HG03025 (cell line): ENCODE data around the gene MMP23B.
A peak's percentile ranks its signal among the peaks of the same experiment; 100 is the strongest.
"Not testable (repeated sequence)": the region's sequence is repeated elsewhere in the genome, so short reads cannot be mapped to it uniquely, and the experiment has no call there.

Source experiments
- ATAC-seq: cut with Tn5 transposase; IDR thresholded peaks from one replicate; pipeline ENCODE4 v1.9.1; 2021; ENCODE audit warnings: mild to moderate bottlenecking, moderate library complexity; ENCODE audit not compliant: unreplicated experiment, low FRiP score

MMP23B gene

GRCh38 chr1:1664318-1664717, 32.3 kb downstream of the MMP23B start:
- ATAC-seq = not testable (repeated sequence)

GRCh38 chr1:1664941-1665814, 33.2 kb downstream of the MMP23B start:
- no peak for ATAC-seq

- no peak for ATAC-seq
Observed at GRCh38 chr1:1665815-1666251, 33.9 kb downstream of the MMP23B start.

GRCh38 chr1:1666526-1666925, 34.6 kb downstream of the MMP23B start:
- no peak for ATAC-seq

DNA sequence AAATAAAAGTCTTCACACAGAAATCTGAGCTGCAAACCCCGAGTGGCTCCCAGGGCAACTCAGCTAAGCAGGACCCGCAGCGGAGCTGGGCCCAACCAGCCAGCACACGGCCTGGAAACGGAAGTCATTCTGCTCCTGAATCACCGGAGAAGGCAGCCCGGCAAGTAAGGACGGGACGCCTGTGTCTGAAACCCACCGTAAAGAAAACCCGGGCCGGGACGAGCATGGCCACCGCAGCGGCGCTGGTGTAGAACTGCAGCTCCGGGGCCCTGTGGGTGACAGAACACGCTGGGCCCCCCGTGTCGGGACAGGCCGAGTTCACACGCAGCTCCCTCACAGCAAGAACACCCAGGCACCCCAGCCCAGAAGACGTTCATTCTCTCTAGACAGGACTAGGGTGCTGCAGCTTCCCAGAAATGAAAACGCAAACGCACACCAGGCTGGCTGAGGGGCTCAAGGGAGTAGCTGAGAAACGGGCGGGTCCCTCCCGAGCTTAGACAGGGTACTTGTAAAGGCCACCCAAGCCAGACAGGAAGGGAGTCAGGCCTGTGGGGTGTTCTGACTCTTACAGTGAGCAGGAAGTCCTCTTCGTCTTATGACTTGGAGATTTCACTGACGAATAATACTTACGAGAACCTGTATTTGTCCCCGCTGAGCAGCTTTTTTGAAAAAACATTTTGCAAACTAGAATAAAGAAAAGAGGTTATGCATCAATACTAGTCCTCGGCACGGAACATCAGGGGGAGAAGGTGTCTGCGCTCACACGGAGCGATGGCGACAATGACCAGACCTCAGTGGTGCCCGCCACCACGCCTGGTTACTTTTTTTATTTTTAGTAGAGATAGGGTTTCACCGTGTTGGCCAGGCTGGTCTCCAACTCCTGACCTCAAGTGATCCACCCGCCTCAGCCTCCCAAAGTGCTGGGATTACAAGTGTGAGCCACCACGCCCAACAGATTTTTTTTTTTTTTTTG, 37.8 kb downstream of the MMP23B start:
- no peak for ATAC-seq

- no peak for ATAC-seq
Observed at GRCh38 chr1:1670866-1671265, 38.9 kb downstream of the MMP23B start.

DNA sequence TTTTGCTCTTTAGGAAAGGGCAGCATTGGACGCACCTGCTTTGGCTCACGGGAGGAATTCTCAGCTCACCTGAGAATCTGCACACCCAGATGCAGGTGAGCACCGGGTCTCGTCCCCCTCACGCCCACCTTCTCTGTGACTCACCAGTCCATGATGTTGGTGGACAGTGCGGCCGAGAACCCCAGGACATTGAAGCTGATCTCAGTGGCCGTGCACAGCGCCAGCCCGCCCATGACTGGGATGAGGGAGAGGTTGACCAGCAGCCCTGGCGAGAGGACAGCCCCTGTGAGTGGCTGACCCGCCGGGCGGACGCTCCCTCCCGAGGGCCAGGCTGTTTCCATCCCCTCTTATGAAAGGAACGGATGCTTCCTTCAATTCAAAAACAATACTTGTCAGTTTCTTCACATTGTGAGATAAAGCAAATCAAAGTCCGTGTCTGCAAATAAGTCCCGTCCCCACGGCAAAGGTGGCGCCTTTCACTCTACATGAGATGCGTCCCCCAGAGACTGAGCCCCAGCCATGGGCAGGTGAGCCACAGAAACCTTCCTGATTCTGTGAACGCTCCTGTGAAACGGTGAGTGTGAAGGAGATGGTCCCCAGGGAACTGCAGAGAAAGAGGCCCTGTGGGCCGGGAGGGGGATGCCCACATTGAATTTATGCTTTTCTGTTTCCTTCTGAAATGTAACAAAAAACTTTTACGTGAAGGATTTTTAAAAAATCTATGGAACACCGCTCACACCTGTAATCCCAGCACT, 39.6 kb downstream of the MMP23B start:
- ATAC-seq = no peak

DNA sequence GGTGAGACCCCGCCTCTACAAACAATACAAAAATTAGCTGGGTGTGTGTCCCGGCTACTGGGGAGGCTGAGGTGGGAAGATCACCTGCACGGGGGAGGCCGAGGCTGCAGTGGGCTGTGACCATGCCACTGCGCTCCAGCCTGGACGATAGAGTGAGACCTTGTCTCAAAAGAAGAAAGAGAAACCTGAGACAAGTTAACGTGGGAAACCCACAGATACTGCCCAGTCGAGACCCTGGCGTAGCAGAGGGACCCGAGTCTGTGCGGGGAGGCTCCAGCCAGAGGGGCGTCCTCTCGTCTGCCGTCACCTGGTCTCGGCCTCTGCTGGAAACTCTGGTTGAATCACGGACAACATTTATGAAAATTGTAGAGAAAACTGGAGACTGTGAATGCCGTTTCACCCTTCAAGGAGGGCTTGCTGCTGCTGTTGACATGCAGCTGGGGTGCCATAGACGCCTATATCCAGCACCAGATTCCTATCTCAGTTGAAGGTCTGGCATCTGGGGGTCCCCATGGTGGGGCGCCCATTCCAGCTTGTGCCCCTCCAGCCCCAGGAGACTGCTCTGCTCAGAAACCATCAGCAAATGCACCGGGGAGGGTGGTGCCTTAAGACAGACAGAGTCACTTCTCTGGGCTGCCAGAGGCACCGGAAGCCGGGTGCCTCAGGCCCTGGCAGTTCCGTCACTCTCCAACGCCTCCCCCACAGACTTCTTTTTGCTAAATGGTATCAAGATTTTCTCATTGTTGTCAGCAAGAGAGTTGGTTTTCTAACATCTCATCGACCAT, 40.4 kb downstream of the MMP23B start:
- no peak for ATAC-seq

- not testable (repeated sequence) for ATAC-seq
Observed at GRCh38 chr1:1674806-1675205, 42.8 kb downstream of the MMP23B start.

DNA sequence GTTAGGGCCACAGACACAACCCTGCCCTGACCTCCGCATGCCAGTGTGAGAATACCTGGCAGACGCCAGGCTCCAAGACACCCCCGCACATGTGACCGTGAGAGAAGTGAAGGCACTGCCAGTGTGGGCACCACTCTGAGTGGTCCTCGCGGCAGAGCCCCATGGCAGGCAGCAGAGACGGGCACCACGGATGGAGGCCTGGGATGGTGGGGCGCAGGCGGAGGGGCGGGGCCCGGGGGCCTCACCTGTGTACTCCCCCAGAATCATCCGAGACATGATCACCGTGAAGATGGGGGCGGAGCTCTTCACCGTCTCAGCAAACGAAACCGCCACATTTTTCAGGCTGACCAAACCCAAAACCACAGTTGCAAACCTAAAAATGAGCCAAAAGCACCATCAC, 43.2 kb downstream of the MMP23B start:
- not testable (repeated sequence) for ATAC-seq

DNA sequence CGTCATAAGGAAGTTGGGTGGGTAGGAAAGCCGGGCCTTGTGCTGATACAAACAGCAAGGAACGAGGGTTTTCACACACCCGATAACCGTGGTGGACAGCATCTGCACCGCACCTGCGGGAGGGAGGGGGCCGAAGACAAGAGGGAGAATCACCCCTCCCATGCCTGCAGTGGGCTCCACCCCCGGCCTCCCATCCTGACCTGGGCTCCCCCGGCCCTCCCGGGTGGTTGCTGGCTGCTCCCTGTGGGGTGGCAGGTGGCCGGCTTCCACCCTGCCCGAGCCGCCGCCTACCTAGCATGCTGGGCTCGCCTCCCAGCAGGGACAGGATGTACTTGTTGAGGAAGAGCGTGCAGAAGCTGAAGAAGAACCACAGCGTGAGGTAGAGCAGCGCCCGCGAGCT, 44.1 kb downstream of the MMP23B start:
- not testable (repeated sequence) for ATAC-seq

DNA sequence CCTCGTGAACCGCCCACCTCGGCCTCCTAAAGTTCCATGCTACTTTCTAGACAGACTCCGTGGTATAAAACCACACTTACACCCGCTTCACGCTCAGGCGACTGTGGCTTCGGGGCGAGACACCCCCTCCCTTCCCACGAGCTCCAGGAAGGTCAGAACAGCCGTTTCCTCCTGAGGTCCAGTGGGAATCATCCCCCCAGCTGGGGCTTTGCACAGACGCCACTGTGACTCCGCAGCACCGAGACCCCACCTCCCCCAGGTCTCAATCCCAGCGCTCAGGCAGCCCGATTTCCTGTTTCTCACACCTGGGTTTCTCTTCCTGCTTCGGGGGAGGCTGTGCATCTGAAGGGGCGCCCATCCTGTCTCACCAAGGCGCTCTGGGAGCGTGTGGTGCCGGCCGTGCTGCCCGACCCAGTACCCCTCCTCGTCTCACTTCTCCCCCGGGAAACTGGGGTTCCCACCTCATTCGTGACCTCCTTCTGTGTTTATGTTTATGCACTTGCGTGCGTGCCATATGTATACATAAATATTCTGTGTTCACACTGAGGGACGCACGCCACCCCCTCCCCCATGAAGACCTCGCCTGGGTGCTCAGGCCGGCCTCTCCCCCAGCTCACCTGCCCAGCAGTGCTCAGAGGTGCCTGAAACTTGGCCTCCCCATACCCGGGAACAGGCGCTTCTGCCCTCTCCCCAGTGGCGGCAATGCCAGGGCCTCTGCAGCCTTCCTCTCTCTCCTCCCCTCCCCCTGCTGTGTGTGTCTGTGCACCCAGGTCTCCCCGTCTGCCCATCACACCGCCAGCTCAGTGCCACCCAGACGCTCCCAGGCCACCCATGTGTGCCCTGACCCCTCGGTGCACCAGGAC, 46.0 kb downstream of the MMP23B start:
- ATAC-seq = peak; percentile 36

GRCh38 chr1:1678581-1679380, 46.8 kb downstream of the MMP23B start:
- ATAC-seq = no peak

DNA sequence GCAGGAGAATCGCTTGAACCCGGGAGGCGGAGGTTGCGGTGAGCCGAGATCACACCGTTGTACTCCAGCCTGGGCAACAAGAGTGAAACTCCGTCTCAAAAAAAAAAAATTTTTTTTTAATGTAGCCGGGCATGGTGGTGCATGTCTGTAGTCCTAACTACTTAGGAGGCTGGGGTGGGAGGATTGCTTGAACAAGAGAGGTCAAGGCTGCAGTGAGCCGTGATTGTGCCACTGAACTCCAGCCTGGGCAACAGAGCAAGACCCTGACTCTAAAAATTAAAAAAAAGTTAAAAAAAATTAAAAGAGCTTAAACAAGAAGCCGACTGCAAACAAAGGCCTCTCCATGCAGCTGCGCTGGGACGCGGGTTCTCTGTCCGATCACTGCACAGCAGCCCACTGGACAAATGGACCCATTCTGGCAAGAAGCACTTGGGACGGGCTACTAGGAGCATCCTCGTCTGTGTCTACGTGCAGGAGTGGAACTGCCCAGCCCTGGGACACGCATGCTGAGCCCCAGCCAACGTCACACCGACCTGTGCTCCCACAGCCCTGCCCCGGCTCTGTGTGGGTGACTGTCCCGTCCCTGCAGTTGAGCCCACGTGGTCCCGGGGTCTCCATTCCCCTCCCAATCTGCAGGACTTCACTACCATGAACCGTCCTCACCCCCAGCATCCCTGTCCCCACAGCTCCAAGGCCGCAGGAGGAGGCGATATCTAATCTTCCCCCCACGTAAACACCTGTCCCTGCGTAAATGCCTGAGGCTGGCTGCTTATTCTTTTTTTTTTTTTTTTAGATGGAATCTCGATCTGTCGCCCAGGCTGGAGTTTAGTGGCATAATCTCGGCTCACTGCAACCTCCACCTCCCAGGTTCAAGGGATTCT, 48.3 kb downstream of the MMP23B start:
- ATAC-seq = no peak

DNA sequence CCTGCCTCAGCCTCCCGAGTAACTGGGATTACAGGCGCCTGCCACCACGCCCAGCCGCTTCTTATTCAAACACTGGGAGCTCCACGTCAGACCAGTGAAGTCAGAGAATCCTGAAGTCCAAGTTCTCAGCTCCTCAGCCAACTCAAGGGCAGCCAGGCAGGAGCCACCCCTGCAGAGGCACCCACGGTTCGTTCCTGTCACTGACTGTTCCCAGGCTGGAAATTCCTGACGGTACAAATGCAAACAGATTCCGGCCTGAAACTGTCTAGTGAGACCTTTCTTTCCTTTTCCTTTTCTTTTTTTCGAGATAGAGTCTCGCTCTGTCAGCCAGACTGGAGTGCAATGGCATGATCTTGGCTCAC, 48.9 kb downstream of the MMP23B start:
- ATAC-seq = no peak

- ATAC-seq = no peak
Observed at GRCh38 chr1:1683104-1683905, 51.3 kb downstream of the MMP23B start.
